ENCODE data around the gene FXYD5.

- TF ChIP-seq CTCF (IDR thresholded peaks at IDR 0.05; ENCODE audit: insufficient read depth, low read length): no peak
- TF ChIP-seq REST (IDR thresholded peaks at IDR 0.05; ENCODE audit: insufficient replicate concordance, low read depth): no peak
- no peak for TF ChIP-seq POLR2AphosphoS5 (IDR thresholded peaks at IDR 0.05; ENCODE audit: low read depth)
- TF ChIP-seq GABPA (IDR thresholded peaks at IDR 0.05; ENCODE audit: low read depth): no peak
- TF ChIP-seq SPI1 (IDR thresholded peaks at IDR 0.05; ENCODE audit: borderline replicate concordance, low read depth): no peak
Observed at GRCh38 chr19:35157431-35157830, 2.9 kb downstream of the FXYD5 start.
